Activated CD8-positive, alpha-beta T cell treated with anti-CD3 and anti-CD28 coated beads for 36 hours (primary cell): ENCODE measurements around the gene XPO6. TPM values are rescaled to one million over a fixed set of nuclear protein-coding genes. Genes with fewer than 3 reads are reported as not detected.

ENCODE experiments used
- ATAC-seq: fragments of 200-7000 bp; cut with Tn5 transposase; one replicate; pipeline ENCODE4 v1.10.0; 2021; ENCODE audit warnings: mild to moderate bottlenecking, moderate library complexity
- CTCF ChIA-PET: fragments of 350-600 bp; sonication (Branson Sonifier 250); formaldehyde crosslinking; loops from one replicate; lab custom pipeline; 2021; ENCODE audit warnings: antibody characterized with exemption; lab: Charles Lee
- POLR2A ChIA-PET: fragments of 350-600 bp; sonication (Branson Sonifier 250); formaldehyde crosslinking; loops from one replicate; lab custom pipeline; 2021; ENCODE audit warnings: antibody characterized with exemption; lab: Charles Lee
- DNase-seq: peaks from one replicate; pipeline ENCODE4 v3.0.0-alpha.2; 2020
- H3K27ac Mint-ChIP-seq: one replicate; pipeline ENCODE4 v1.8.0; 2021; ENCODE audit warnings: mild to moderate bottlenecking, mixed read lengths
- H3K27me3 Mint-ChIP-seq: one replicate; pipeline ENCODE4 v1.8.0; 2021; ENCODE audit warnings: mixed read lengths
- H3K36me3 Mint-ChIP-seq: one replicate; pipeline ENCODE4 v1.8.0; 2021; ENCODE audit warnings: low read depth, mixed read lengths
- H3K4me1 Mint-ChIP-seq: one replicate; pipeline ENCODE4 v1.8.0; 2021; ENCODE audit warnings: low read depth, mixed read lengths
- H3K4me3 Mint-ChIP-seq: one replicate; pipeline ENCODE4 v1.8.0; 2021; ENCODE audit warnings: mild to moderate bottlenecking, moderate library complexity, mixed read lengths
- H3K9me3 Mint-ChIP-seq: one replicate; pipeline ENCODE4 v1.8.0; 2021; ENCODE audit warnings: mixed read lengths
- CTCF ChIP-seq: fragments of 200-600 bp; IDR thresholded peaks from one replicate; pipeline ENCODE4 v1.8.0; 2022; ENCODE audit warnings: antibody characterized with exemption, mild to moderate bottlenecking
- intact Hi-C: fragments of 100-400 bp; cut with micrococcal nuclease; formaldehyde crosslinking; loops from one replicate; pipeline ENCODE4 v1.10.0; 2022
- total RNA-seq, 2 experiments: library from RNA; stranded (reverse); gene quantifications; one replicate each; pipeline ENCODE4 v1.2.3, GENCODE V29; 2021

Gene XPO6
- total RNA-seq, 2 experiments from 2014 or later: 250 to 253 TPM

- no peak for DNase-seq
- no peak for ATAC-seq
- H3K4me3 Mint-ChIP-seq: no peak overlapping the region
- H3K4me1 Mint-ChIP-seq: no peaks in the 10 kb centered on the region
- intact Hi-C loops: no loop called here
- no peak for TF ChIP-seq CTCF
- H3K36me3 Mint-ChIP-seq: peaks cover 46% of the 10 kb centered on the region
- H3K9me3 Mint-ChIP-seq: no peaks in the 10 kb centered on the region
- H3K27ac Mint-ChIP-seq: no peak overlapping the region
- CTCF ChIA-PET: interaction anchor here (1.3 kb wide), 1 partner anchor 13 kb away, joined by 3 read pairs; no protein-coding TSS in a partner anchor
- POLR2A ChIA-PET: interaction anchor here (0.6 kb wide), 1 partner anchor 10 kb away, joined by 4 read pairs; no protein-coding TSS in a partner anchor
- H3K27me3 Mint-ChIP-seq: no peaks in the 10 kb centered on the region
Measured at GRCh38 chr16:28098171-28098958, 113.4 kb downstream of the XPO6 start.

GRCh38 chr16:28096983-28097899 is 114.5 kb downstream of the XPO6 start:
- Mint-ChIP-seq H3K9me3 (no peaks in the 10 kb centered on the region), H3K27ac (no peak overlapping the region), H3K4me3 (no peak overlapping the region), H3K4me1 (no peaks in the 10 kb centered on the region), H3K36me3 (peaks cover 38% of the 10 kb centered on the region), H3K27me3 (no peaks in the 10 kb centered on the region)
- DNase-seq (no peak), ATAC-seq (no peak)
- CTCF ChIA-PET: no interaction called here
- TF ChIP-seq CTCF: no peak
- POLR2A ChIA-PET: no interaction called here
- intact Hi-C loops: no loop called here

- ATAC-seq: no peak
- Mint-ChIP-seq H3K27ac (no peak overlapping the region), H3K27me3 (no peaks in the 10 kb centered on the region), H3K36me3 (peaks cover 14% of the 10 kb centered on the region), H3K4me3 (no peak overlapping the region), H3K9me3 (no peaks in the 10 kb centered on the region), H3K4me1 (peaks cover 4% of the 10 kb centered on the region)
- CTCF ChIA-PET: interaction anchor here (1.5 to 2.0 kb wide), 2 partner anchors 23 to 125 kb away, joined by 4 to 8 read pairs; no protein-coding TSS in a partner anchor
- DNase-seq: no peak
- no peak for TF ChIP-seq CTCF
- POLR2A ChIA-PET: no interaction called here
- intact Hi-C loops: no loop called here
Measured at GRCh38 chr16:28093385-28093725, 118.4 kb downstream of the XPO6 start.

GRCh38 chr16:28092721-28093384 is 118.9 kb downstream of the XPO6 start:
- Mint-ChIP-seq H3K4me3 (no peak overlapping the region), H3K27me3 (no peaks in the 10 kb centered on the region), H3K9me3 (no peaks in the 10 kb centered on the region), H3K36me3 (peaks cover 9% of the 10 kb centered on the region), H3K4me1 (peaks cover 4% of the 10 kb centered on the region), H3K27ac (no peak overlapping the region)
- intact Hi-C loops: no loop called here
- TF ChIP-seq CTCF: no peak
- ChIA-PET CTCF (interaction anchor here (1.5 to 2.0 kb wide), 2 partner anchors 22 to 125 kb away, joined by 4 to 8 read pairs; no protein-coding TSS in a partner anchor), POLR2A (no interaction called here)
- DNase-seq (no peak), ATAC-seq (no peak)
